PC-9 (cell line): Measurements from ENCODE around the gene CD44.

ENCODE experiments used
- EZH2 ChIP-seq: fragments of 200-600 bp; sonication (generic); IDR thresholded peaks from 2 replicates; pipeline ENCODE4 v1.8.0; 2017; ENCODE audit warnings: antibody characterized with exemption, low read depth
- TF ChIP-seq, protein P1 (sequence below): fragments of 200-600 bp; sonication (generic); conservative IDR thresholded peaks from 2 replicates; pipeline ENCODE4 v1.6.1; 2017; ENCODE audit warnings: mixed run types, antibody characterized with exemption, mild to moderate bottlenecking, moderate library complexity

DNA sequence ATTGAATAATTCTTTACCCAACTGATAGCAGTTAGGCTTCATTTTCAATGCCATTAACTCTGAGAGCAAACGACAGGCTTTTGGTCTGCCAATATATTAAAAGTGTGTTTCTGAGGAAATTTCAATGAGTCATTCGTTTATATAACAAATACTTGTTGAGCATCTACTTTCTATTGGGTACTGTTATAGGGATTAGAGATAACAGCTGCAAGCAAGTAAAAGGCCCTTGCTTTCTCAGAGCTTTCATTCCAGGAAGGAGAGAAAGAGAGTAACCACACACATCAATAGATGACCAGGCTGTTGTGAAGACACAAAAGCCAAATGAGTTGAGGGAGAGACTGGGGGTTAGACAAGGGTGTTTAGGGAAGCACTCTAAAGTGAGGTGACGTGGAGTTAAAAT, 35.7 kb downstream of the CD44 start:
- TF ChIP-seq, protein P1, sequence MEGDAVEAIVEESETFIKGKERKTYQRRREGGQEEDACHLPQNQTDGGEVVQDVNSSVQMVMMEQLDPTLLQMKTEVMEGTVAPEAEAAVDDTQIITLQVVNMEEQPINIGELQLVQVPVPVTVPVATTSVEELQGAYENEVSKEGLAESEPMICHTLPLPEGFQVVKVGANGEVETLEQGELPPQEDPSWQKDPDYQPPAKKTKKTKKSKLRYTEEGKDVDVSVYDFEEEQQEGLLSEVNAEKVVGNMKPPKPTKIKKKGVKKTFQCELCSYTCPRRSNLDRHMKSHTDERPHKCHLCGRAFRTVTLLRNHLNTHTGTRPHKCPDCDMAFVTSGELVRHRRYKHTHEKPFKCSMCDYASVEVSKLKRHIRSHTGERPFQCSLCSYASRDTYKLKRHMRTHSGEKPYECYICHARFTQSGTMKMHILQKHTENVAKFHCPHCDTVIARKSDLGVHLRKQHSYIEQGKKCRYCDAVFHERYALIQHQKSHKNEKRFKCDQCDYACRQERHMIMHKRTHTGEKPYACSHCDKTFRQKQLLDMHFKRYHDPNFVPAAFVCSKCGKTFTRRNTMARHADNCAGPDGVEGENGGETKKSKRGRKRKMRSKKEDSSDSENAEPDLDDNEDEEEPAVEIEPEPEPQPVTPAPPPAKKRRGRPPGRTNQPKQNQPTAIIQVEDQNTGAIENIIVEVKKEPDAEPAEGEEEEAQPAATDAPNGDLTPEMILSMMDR, result no peak
- no peak for TF ChIP-seq EZH2
